ENCODE results near the gene SULT2B1. TPM values are rescaled to one million over a fixed set of nuclear protein-coding genes. Genes with fewer than 3 reads are reported as not detected.

Gene SULT2B1
- polyA plus RNA-seq, 2 of the 4 experiments (the other 2 are of a cell fraction), result 22.2 to 34.3 TPM

GRCh38 chr19:48554385-48555091, 2.6 kb downstream of the SULT2B1 start:
- ChIA-PET POLR2A (interaction anchor here (0.6 to 3.2 kb wide), 21 partner anchors 9 to 256 kb away, joined by 3 to 45 read pairs (median 5); partner anchors contain the start of genes BCAT2, RPL18 and SPHK2), CTCF (interaction anchor here (0.6 to 14.9 kb wide), 16 partner anchors 9 to 66 kb away, joined by 3 to 100 read pairs (median 6); no protein-coding TSS in a partner anchor)
- Histone ChIP-seq H3K4me3 (no peak overlapping the region), H3K27ac (peak overlapping the region; percentile 97 to 100), H3K4me2 (peak overlapping the region; percentile 75), H3K9me3 (no peaks in the 10 kb centered on the region), H3K4me1 (peaks cover 79% of the 10 kb centered on the region)
- DNase-seq (ENCODE audit: low read depth in 1 of 2, low spot score in 1 of 2) (peak; percentile 85 to 97), ATAC-seq (peak; percentile 67 to 70), FAIRE-seq (no peak)
- WGBS (ENCODE audit: missing lambda C conversion rate), result 57% methylated on average over 13 of the region's 16 CpGs
- no peak for TF ChIP-seq ATOH8 (CRISPR knock-in tag; IDR thresholded peaks at IDR 0.05; ENCODE audit: low read depth)
- TF ChIP-seq ZFP36 (IDR thresholded peaks at IDR 0.05; ENCODE audit: borderline replicate concordance, partially characterized antibody), result peak; percentile 97
- TF ChIP-seq ESRRA (IDR thresholded peaks at IDR 0.05; ENCODE audit: borderline replicate concordance, low read length), result 0 out of 2 replicates have a peak, but pooled peaks have one; percentile 12
- TF ChIP-seq SREBF2 (IDR thresholded peaks at IDR 0.05), result no peak
- TF ChIP-seq HES2 (IDR thresholded peaks at IDR 0.05), result no peak
- 0 out of 2 replicates have a peak, but pooled peaks have one; percentile 55 for TF ChIP-seq CHD4 (IDR thresholded peaks at IDR 0.05; ENCODE audit: borderline replicate concordance)
- TF ChIP-seq PHF8 (IDR thresholded peaks at IDR 0.05; ENCODE audit: borderline replicate concordance, low read depth), result no peak
- no peak for TF ChIP-seq EHF (CRISPR knock-in tag; IDR thresholded peaks at IDR 0.05)
- TF ChIP-seq RCOR1 (IDR thresholded peaks at IDR 0.05; ENCODE audit: low read depth, low read length), result 0 out of 2 replicates have a peak, but pooled peaks have one; percentile 53
- TF ChIP-seq KDM1A (IDR thresholded peaks at IDR 0.05; ENCODE audit: low read depth), result peak; percentile 69; the same call in 1 of the 2 replicates
- TF ChIP-seq FOSL2 (IDR thresholded peaks at IDR 0.05), result no peak
- TF ChIP-seq FOSL2 (CRISPR knock-in tag; IDR thresholded peaks at IDR 0.05), result no peak
- peak; percentile 34 for TF ChIP-seq CHD2 (IDR thresholded peaks at IDR 0.05; ENCODE audit: low read length, partially characterized antibody)
- TF ChIP-seq HOXB5 (CRISPR knock-in tag; IDR thresholded peaks at IDR 0.05), result 0 out of 2 replicates have a peak, but pooled peaks have one; percentile 22
- TF ChIP-seq CEBPB (IDR thresholded peaks at IDR 0.05), result peak in 1 of 2 experiments; percentile 34; a peak in 1 of 4 replicates
- peak in 1 of 2 experiments; percentile 10; a peak in 2 of 5 replicates for TF ChIP-seq JUN (IDR thresholded peaks at IDR 0.05)
- TF ChIP-seq HEYL (CRISPR knock-in tag; IDR thresholded peaks at IDR 0.05), result no peak

GRCh38 chr19:48556163-48556562, 4.2 kb downstream of the SULT2B1 start:
- H3K4me1 ChIP-seq, result peaks cover 76% of the 10 kb centered on the region
- H3K27ac ChIP-seq, result peak overlapping the region; percentile 97 to 100
- FAIRE-seq, result peak; percentile 99
- DNase-seq (ENCODE audit: low read depth in 1 of 2, low spot score in 1 of 2), result peak; percentile 91 to 93
- POLR2A ChIA-PET, result interaction anchor here (0.9 to 1.6 kb wide), 5 partner anchors 12 to 63 kb away, joined by 3 to 9 read pairs (median 6); no protein-coding TSS in a partner anchor
- no peak overlapping the region for H3K4me3 ChIP-seq
- WGBS (ENCODE audit: missing lambda C conversion rate), result 2% methylated on average over 11 of the region's 11 CpGs
- CTCF ChIA-PET, result interaction anchor here (0.6 to 14.9 kb wide), 13 partner anchors 9 to 67 kb away, joined by 3 to 100 read pairs (median 5); no protein-coding TSS in a partner anchor
- peak; percentile 14 to 25; a peak in 3 of 6 replicates for ATAC-seq
- peak overlapping the region; percentile 75 for H3K4me2 ChIP-seq
- no peaks in the 10 kb centered on the region for H3K9me3 ChIP-seq
- no peak for TF ChIP-seq ZC3H11A (IDR thresholded peaks at IDR 0.05)
- TF ChIP-seq HOXB5 (CRISPR knock-in tag; IDR thresholded peaks at IDR 0.05), result peak; percentile 82; the same call in 1 of the 2 replicates
- TF ChIP-seq CHD4 (IDR thresholded peaks at IDR 0.05; ENCODE audit: borderline replicate concordance), result no peak
- peak; percentile 55 to 81; a peak in 3 of 5 replicates for TF ChIP-seq EP300 (IDR thresholded peaks at IDR 0.05)
- peak; percentile 42; the same call in 1 of the 2 replicates for TF ChIP-seq ATOH8 (CRISPR knock-in tag; IDR thresholded peaks at IDR 0.05; ENCODE audit: low read depth)
- no peak for TF ChIP-seq PHF8 (IDR thresholded peaks at IDR 0.05; ENCODE audit: borderline replicate concordance, low read depth)
- peak; percentile 90 for TF ChIP-seq FOSL2 (IDR thresholded peaks at IDR 0.05)
- TF ChIP-seq FOSL2 (CRISPR knock-in tag; IDR thresholded peaks at IDR 0.05), result peak; percentile 97
- 0 out of 2 replicates have a peak, but pooled peaks have one; percentile 50 for TF ChIP-seq FOXS1 (CRISPR knock-in tag; IDR thresholded peaks at IDR 0.05)
- TF ChIP-seq ELK1 (IDR thresholded peaks at IDR 0.05; ENCODE audit: low read depth, low read length), result no peak
- TF ChIP-seq HOXB13 (CRISPR knock-in tag; IDR thresholded peaks at IDR 0.05; ENCODE audit: low read depth), result peak; percentile 85
- peak; percentile 81; the same call in 1 of the 2 replicates for TF ChIP-seq EHF (CRISPR knock-in tag; IDR thresholded peaks at IDR 0.05)
- no peak for TF ChIP-seq BHLHE40 (IDR thresholded peaks at IDR 0.05; ENCODE audit: low read depth, low read length)
- 0 out of 2 replicates have a peak, but pooled peaks have one; percentile 15 for TF ChIP-seq PBX3 (IDR thresholded peaks at IDR 0.05)
- TF ChIP-seq GATA3 (IDR thresholded peaks at IDR 0.05; ENCODE audit: borderline replicate concordance), result peak; percentile 79
- peak; percentile 70 for TF ChIP-seq JUNB (IDR thresholded peaks at IDR 0.05)
- no peak for TF ChIP-seq NFE2L2 (conservative IDR thresholded peaks at IDR 0.05; ENCODE audit: low read length)
- peak; percentile 70 to 78; a peak in 4 of 5 replicates for TF ChIP-seq JUN (IDR thresholded peaks at IDR 0.05)
- TF ChIP-seq SMC3 (IDR thresholded peaks at IDR 0.05), result peak; percentile 30; the same call in 2 of the 3 replicates
- peak; percentile 86 to 98 for TF ChIP-seq CEBPB (IDR thresholded peaks at IDR 0.05)
- peak; percentile 76 for TF ChIP-seq MAX (IDR thresholded peaks at IDR 0.05)

All from A549 (cell line).